Ishikawa (cell line): ENCODE data around the gene GSAP.

Experiments
- CEBPB ChIP-seq: IDR thresholded peaks from 2 replicates; pipeline ENCODE4 v1.6.1; 2012
- CREB1 ChIP-seq: IDR thresholded peaks from 2 replicates; pipeline ENCODE4 v1.6.1; 2012; ENCODE audit warnings: low read depth
- EGR1 ChIP-seq: IDR thresholded peaks from 2 replicates; pipeline ENCODE4 v1.6.1; 2012
- EP300 ChIP-seq: IDR thresholded peaks from 2 replicates; pipeline ENCODE4 v1.6.1; 2012; ENCODE audit warnings: borderline replicate concordance
- FOXM1 ChIP-seq: IDR thresholded peaks from 2 replicates; pipeline ENCODE4 v1.6.1; 2012; ENCODE audit warnings: low read depth, borderline replicate concordance
- NFIC ChIP-seq: IDR thresholded peaks from 2 replicates; pipeline ENCODE4 v1.6.1; 2012
- RAD21 ChIP-seq: IDR thresholded peaks from 2 replicates; pipeline ENCODE4 v1.6.1; 2012; ENCODE audit warnings: low read depth
- TAF1 ChIP-seq: IDR thresholded peaks from 2 replicates; pipeline ENCODE4 v1.6.1; 2012; ENCODE audit warnings: low read depth, mild to moderate bottlenecking
- TCF12 ChIP-seq: IDR thresholded peaks from 2 replicates; pipeline ENCODE4 v1.6.1; 2012; ENCODE audit warnings: low read depth
- TEAD4 ChIP-seq: IDR thresholded peaks from 2 replicates; pipeline ENCODE4 v1.6.1; 2012
- YY1 ChIP-seq: IDR thresholded peaks from 2 replicates; pipeline ENCODE4 v1.6.1; 2012; ENCODE audit warnings: low read depth
- ZBTB7A ChIP-seq: IDR thresholded peaks from 2 replicates; pipeline ENCODE4 v1.6.1; 2012; ENCODE audit warnings: low read depth
- TF ChIP-seq, protein P1 (sequence below): IDR thresholded peaks from 2 replicates; pipeline ENCODE4 v1.6.1; 2012
- TF ChIP-seq, protein P2 (sequence below): IDR thresholded peaks from 2 replicates; pipeline ENCODE4 v1.6.1; 2012; ENCODE audit warnings: low read depth, mild to moderate bottlenecking
- TF ChIP-seq, protein P3 (sequence below): IDR thresholded peaks from 2 replicates; pipeline ENCODE4 v1.6.1; 2012

The GSAP gene

DNA sequence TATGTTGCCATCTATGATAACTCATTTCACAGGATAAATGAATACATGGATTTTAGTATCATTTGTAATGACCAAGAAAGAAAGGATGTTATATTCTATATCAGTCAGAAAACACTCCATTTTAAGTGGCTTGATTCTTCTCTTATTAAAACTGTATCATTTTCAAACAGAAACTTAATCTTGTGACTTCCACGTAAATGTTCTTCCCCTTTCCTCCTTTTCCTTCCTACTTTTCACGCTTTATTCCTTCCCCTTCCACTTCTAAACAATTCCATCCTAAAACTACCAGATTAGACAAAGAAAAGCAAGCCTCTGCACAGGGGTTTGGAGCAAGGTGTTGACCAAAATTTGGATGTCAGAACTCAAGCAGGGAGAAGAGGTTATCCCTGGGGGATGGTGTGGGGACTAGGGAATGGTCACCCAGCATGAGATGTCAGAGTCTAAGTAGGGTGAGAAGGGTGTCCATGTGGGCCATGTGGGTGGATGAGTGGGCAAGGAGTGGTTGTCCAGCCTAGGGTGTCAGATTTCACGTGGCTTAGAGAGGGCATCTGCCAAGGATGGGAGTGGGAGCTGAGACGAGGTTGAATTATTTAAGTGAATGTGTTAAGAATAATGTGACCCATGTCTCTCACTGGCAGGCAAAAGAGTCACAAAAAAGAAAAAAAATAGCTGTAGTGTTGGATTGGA, 5.0 kb upstream of the GSAP start:
- TF ChIP-seq FOXM1 (no peak), TCF12 (no peak), TAF1 (no peak), CREB1 (no peak), NFIC (no peak), CEBPB (no peak), ZBTB7A (no peak), EP300 (no peak), RAD21 (no peak), YY1 (no peak)

DNA sequence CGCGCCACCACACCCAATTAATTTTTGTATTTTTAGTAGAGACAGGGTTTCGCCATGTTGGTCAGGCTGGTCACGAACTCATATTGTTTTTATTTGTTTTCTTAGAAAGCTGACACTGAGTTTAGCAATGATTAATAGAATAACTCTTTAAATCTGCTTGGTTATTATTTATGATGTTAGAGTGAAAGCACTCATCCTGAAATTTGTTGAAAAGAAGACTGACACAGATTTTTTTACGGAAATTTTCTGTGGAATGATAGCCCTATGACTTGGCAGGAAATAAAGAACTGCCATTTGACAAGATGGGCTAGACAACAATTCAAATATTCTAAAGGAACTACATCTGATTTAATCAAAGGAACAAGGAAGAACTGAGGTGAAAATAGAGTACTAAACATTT, 4.3 kb upstream of the GSAP start:
- TF ChIP-seq TCF12: no peak
- no peak for TF ChIP-seq RAD21
- TF ChIP-seq EGR1: no peak
- TF ChIP-seq, protein P1, sequence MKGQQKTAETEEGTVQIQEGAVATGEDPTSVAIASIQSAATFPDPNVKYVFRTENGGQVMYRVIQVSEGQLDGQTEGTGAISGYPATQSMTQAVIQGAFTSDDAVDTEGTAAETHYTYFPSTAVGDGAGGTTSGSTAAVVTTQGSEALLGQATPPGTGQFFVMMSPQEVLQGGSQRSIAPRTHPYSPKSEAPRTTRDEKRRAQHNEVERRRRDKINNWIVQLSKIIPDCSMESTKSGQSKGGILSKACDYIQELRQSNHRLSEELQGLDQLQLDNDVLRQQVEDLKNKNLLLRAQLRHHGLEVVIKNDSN: no peak
- no peak for TF ChIP-seq CREB1
- no peak for TF ChIP-seq FOXM1

DNA sequence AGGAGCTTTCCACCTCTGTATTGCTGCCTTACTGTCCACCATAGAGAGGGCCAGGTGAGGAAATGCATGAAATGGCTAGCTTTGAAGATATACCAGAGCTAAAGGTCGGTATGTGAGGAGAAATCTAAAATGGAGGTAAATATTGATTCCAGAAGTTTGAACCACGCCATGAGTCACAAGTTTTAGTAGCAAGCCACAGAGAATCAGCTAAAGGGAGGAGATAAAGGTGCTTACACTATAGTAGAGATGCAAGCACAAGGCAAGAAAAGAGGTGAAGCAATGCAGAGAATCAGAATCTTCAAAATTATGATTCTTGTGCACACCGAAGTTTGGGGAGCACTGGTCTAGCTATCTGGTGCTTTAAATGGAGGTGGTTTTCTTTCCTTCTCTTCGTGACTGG, 3.0 kb upstream of the GSAP start:
- TF ChIP-seq FOXM1 (no peak), RAD21 (no peak), CREB1 (no peak), TEAD4 (no peak), TAF1 (no peak), YY1 (no peak)
- TF ChIP-seq, protein P2, sequence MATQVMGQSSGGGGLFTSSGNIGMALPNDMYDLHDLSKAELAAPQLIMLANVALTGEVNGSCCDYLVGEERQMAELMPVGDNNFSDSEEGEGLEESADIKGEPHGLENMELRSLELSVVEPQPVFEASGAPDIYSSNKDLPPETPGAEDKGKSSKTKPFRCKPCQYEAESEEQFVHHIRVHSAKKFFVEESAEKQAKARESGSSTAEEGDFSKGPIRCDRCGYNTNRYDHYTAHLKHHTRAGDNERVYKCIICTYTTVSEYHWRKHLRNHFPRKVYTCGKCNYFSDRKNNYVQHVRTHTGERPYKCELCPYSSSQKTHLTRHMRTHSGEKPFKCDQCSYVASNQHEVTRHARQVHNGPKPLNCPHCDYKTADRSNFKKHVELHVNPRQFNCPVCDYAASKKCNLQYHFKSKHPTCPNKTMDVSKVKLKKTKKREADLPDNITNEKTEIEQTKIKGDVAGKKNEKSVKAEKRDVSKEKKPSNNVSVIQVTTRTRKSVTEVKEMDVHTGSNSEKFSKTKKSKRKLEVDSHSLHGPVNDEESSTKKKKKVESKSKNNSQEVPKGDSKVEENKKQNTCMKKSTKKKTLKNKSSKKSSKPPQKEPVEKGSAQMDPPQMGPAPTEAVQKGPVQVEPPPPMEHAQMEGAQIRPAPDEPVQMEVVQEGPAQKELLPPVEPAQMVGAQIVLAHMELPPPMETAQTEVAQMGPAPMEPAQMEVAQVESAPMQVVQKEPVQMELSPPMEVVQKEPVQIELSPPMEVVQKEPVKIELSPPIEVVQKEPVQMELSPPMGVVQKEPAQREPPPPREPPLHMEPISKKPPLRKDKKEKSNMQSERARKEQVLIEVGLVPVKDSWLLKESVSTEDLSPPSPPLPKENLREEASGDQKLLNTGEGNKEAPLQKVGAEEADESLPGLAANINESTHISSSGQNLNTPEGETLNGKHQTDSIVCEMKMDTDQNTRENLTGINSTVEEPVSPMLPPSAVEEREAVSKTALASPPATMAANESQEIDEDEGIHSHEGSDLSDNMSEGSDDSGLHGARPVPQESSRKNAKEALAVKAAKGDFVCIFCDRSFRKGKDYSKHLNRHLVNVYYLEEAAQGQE: no peak

DNA sequence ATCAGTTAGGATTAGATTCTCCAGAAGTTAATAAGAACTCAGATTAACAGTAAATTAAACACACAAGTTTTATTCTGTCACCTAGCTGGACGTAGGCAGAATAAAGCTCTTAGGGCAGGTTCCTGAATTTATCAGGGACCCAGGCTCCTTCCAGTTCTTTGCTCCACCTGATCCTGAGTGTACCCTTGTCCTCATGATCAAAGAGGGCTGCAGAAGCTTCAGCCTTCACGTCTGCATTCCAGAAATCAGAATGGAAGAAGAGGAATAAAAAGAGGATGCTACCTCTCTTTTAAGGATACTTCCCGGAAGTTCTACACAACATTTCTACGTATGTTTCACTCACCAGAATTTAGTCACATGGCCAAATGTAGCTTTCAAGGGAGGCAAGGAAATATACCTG, 1.7 kb upstream of the GSAP start:
- TF ChIP-seq, protein P3, sequence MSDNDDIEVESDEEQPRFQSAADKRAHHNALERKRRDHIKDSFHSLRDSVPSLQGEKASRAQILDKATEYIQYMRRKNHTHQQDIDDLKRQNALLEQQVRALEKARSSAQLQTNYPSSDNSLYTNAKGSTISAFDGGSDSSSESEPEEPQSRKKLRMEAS: no peak
- TF ChIP-seq TEAD4 (no peak), CREB1 (no peak), TCF12 (no peak), NFIC (no peak), EGR1 (no peak), CEBPB (no peak), FOXM1 (no peak), RAD21 (no peak), TAF1 (no peak), YY1 (no peak), EP300 (no peak), ZBTB7A (no peak)
- TF ChIP-seq, protein P2: no peak
- TF ChIP-seq, protein P1: no peak

DNA sequence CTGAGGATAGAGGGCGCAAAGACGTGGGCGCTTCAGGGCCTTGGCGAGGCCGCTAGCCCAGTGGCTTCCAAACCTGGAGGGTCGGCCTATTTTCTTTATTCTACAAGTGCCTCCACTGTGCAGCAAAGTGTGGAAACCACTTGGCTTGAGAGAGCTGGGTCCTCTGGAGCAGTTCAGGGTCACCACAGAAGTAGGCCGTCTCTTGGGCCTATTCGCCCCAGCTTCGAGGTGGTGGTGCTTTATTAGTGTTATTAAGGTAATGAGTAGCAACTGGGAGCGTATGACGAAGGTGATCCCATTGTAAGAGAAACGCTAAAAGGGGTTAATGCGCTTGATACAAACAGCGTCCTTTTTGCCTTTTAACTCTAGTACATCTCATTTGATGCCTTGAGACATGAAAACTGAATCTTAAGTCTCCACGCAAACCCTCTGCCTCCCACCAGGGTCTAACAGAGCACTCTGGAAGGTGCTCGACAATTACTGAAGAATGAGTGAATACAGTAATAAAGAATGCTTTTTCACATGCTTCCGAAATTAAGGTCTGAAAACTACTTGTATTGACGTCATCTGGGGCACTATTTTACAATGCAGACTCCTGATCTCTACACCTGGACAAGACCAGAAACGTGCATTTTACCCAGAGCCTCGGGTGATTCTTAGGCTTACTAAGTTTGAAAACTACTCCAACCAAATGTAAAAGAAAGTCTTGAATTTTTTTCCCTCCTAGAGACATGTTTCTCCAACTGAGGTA, 647 bp upstream of the GSAP start:
- no peak for TF ChIP-seq CEBPB

DNA sequence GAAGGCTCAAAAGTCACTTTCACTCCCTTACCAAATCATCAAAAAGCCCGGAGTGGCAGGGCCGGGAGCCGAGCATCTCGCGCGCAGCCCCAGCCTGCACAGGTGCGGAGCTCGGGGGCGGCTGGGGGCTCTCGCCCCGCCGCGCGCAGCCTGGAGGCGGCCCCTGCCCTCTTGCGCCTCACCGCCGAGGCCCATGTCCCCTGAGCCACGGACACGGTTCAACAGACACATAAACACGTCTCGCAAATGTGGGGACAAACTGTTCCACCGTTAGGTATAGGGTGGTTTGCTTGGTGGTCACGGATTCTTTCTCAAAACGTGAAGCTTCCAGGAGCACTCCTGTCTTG, 700 bp downstream of the GSAP start:
- TF ChIP-seq TAF1 (no peak), EGR1 (no peak), EP300 (no peak), TEAD4 (no peak), NFIC (no peak), ZBTB7A (no peak), TCF12 (no peak), CREB1 (no peak), FOXM1 (no peak), CEBPB (no peak), RAD21 (no peak), YY1 (no peak)
- TF ChIP-seq, protein P3: no peak
- TF ChIP-seq, protein P1: no peak
- TF ChIP-seq, protein P2: no peak
